NCI-H2107 (cell line): Measurements from ENCODE around the gene SYNPO2L.
A peak's percentile ranks its signal among the peaks of the same experiment; 100 is the strongest.
"Not testable (repeated sequence)": the region's sequence is repeated elsewhere in the genome, so short reads cannot be mapped to it uniquely, and the experiment has no call there.

ENCODE experiments used
- DNase-seq: peaks from one replicate; lab custom pipeline; 2025; lab: John Stamatoyannopoulos, UW

SYNPO2L gene

GRCh38 chr10:73617143-73617542 is 38.7 kb downstream of the SYNPO2L start:
- not testable (repeated sequence) for DNase-seq

GRCh38 chr10:73614720-73615119 is 41.1 kb downstream of the SYNPO2L start:
- no peak for DNase-seq

DNA sequence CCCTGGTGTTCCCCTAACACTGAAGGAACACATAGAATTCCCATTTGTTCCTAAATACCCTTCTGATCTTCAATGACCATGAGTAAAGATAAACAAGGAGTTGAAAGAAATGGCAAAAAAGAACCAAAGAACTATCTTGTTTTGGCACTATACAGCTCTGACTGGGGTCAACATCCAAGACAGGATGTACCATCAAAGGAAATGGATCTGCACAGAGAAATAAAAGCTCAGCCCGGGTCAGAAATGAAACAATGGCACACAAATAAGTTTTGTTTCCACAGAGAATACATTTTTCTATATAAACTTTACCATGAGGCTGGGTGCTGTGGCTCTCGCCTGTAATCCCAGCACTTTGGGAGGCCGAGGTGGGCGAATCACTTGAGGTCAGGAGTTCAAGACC is 46.7 kb downstream of the SYNPO2L start:
- DNase-seq = no peak

- DNase-seq = peak; percentile 34
Measured at GRCh38 chr10:73601486-73601921, 54.3 kb downstream of the SYNPO2L start.

DNA sequence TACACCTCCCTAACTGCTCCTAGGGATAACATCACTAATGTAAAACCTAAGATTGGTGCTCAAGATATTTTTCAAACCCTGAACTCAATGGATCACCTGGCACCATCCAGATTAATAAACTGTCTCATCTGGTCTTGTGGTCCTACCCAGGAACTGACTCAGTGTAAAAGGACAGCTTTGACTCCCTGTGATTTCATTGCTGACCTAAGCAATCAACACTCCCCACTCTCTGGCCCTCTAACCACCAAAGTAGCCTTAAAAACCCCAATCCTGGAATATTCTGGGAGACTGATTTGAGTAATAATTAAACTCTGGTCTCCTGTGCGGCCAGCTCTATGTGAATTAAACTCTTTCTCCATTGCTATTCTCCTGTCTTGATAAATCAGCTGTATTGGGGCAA is 58.5 kb downstream of the SYNPO2L start:
- no peak for DNase-seq
